ENCODE measurements around the gene F10. TPM values are rescaled to one million over a fixed set of nuclear protein-coding genes. Genes with fewer than 3 reads are reported as not detected.

Gene F10
- polyA plus RNA-seq, 10 donors = 10.8 to 30.6 (median 19.8) TPM

GRCh38 chr13:113167575-113167974, 45.0 kb downstream of the F10 start:
- no peak for DNase-seq

- no peak for DNase-seq
Observed at GRCh38 chr13:113168211-113168610, 45.6 kb downstream of the F10 start.

GRCh38 chr13:113169277-113170272, 47.0 kb downstream of the F10 start:
- no peak for DNase-seq

GRCh38 chr13:113170511-113170910, 47.9 kb downstream of the F10 start:
- DNase-seq = no peak

GRCh38 chr13:113171250-113172125, 48.9 kb downstream of the F10 start:
- DNase-seq = no peak

- no peak for DNase-seq
Observed at GRCh38 chr13:113172419-113172926, 49.9 kb downstream of the F10 start.

GRCh38 chr13:113176280-113176679, 53.7 kb downstream of the F10 start:
- no peak for DNase-seq

- no peak for DNase-seq
Observed at GRCh38 chr13:113176822-113177221, 54.2 kb downstream of the F10 start.

GRCh38 chr13:113178070-113178895, 55.7 kb downstream of the F10 start:
- peak in 1 of 3 donors; percentile 80 for DNase-seq

GRCh38 chr13:113178896-113179167, 56.2 kb downstream of the F10 start:
- no peak for DNase-seq

GRCh38 chr13:113179374-113180230, 57.0 kb downstream of the F10 start:
- no peak for DNase-seq

- no peak for DNase-seq
Observed at GRCh38 chr13:113182046-113182445, 59.4 kb downstream of the F10 start.

GRCh38 chr13:113183450-113184129, 61.0 kb downstream of the F10 start:
- no peak for DNase-seq

GRCh38 chr13:113184568-113185440, 62.2 kb downstream of the F10 start:
- no peak for DNase-seq

GRCh38 chr13:113186061-113186900, 63.7 kb downstream of the F10 start:
- DNase-seq = no peak

- peak in 1 of 3 donors; percentile 96 for DNase-seq
Observed at GRCh38 chr13:113187263-113187669, 64.7 kb downstream of the F10 start.

GRCh38 chr13:113187883-113188665, 65.5 kb downstream of the F10 start:
- no peak for DNase-seq
